HL-60 (cell line): Measurements from ENCODE around the gene CNTN2.

Source experiments
- GABPA ChIP-seq: IDR thresholded peaks from 2 replicates; pipeline ENCODE4 v1.6.1; 2012; ENCODE audit warnings: low read depth
- POLR2AphosphoS5 ChIP-seq: IDR thresholded peaks from 2 replicates; pipeline ENCODE4 v1.6.1; 2012; ENCODE audit warnings: low read depth
- SPI1 ChIP-seq: IDR thresholded peaks from 2 replicates; pipeline ENCODE4 v1.6.1; 2012; ENCODE audit warnings: low read depth, mild to moderate bottlenecking, borderline replicate concordance
- TF ChIP-seq, protein P1 (sequence below): IDR thresholded peaks from one replicate; pipeline ENCODE4 v1.5.1; 2011; ENCODE audit warnings: low read length, control low read depth, inconsistent platforms; ENCODE audit not compliant: insufficient read depth

DNA sequence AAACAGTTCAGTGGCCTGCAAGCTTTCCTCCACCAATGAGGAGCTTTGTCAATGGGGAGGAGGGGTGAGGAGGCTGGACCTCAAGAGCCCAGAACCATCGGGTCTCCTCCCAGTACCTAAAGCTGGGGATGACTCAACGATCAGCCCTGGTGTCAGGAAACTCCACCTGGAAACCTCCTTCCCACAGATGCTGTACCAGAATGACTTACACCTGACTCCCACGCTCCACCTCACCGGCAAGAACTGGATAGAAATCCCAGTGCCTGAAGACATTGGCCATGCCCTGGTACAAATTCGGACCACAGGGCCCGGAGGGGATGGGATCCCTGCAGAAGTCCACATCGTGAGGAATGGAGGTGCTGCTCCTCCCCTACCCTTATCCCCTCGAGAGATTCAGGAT, 29.9 kb downstream of the CNTN2 start:
- TF ChIP-seq POLR2AphosphoS5 = no peak
- TF ChIP-seq, protein P1, sequence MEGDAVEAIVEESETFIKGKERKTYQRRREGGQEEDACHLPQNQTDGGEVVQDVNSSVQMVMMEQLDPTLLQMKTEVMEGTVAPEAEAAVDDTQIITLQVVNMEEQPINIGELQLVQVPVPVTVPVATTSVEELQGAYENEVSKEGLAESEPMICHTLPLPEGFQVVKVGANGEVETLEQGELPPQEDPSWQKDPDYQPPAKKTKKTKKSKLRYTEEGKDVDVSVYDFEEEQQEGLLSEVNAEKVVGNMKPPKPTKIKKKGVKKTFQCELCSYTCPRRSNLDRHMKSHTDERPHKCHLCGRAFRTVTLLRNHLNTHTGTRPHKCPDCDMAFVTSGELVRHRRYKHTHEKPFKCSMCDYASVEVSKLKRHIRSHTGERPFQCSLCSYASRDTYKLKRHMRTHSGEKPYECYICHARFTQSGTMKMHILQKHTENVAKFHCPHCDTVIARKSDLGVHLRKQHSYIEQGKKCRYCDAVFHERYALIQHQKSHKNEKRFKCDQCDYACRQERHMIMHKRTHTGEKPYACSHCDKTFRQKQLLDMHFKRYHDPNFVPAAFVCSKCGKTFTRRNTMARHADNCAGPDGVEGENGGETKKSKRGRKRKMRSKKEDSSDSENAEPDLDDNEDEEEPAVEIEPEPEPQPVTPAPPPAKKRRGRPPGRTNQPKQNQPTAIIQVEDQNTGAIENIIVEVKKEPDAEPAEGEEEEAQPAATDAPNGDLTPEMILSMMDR = no peak
- TF ChIP-seq SPI1 = no peak
- TF ChIP-seq GABPA = no peak
